GM18858 (cell line): Measurements from ENCODE around the gene GALR3.

Source experiments
- ATAC-seq: cut with Tn5 transposase; IDR thresholded peaks from one replicate; pipeline ENCODE4 v1.9.1; 2021; ENCODE audit not compliant: unreplicated experiment

GALR3 gene

DNA sequence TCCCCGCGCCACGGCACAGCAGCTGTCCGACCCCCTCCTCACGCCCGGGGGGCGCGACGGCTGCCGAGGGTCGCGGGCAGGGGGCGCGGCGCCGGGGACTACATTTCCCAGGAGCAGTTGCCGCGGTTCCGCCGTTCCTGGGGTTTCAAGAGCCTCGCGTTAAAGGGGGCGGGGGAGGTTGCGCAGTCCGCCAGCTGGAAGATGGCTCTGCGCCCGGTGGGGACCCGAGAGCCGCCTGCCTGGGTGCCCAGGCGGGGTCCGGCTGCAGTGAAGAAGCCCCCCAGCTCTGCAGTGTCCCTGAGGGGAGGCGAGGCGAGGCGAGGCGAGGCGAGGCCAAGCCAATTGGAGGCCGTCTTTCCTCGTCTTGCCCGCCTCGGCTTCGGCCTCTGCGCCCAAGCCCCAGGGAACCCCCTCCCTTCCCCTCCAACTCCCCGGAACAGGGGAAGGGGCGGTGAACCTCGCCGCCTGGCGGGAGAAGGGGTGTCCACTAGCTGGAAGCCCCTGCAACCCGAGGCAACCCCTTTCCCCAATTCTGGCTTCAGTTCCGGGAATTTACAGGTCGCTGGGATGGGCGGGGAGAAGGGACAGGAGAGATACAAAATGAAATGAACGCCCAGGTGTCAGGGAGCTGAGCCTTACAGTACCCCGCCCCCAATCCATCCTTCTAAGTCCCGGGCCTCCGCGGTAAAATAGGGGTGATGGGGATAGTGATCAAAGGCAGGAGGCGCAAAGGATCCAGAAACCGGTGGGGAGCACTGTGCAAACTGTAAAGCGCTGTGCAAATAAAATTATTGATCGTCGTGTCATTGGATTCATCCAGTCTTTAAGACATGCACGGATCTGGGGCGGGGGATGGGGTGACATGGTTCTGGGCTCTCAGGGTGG is 20.6 kb upstream of the GALR3 start:
- ATAC-seq: no peak

GRCh38 chr22:37803195-37803638 is 20.0 kb upstream of the GALR3 start:
- no peak for ATAC-seq

DNA sequence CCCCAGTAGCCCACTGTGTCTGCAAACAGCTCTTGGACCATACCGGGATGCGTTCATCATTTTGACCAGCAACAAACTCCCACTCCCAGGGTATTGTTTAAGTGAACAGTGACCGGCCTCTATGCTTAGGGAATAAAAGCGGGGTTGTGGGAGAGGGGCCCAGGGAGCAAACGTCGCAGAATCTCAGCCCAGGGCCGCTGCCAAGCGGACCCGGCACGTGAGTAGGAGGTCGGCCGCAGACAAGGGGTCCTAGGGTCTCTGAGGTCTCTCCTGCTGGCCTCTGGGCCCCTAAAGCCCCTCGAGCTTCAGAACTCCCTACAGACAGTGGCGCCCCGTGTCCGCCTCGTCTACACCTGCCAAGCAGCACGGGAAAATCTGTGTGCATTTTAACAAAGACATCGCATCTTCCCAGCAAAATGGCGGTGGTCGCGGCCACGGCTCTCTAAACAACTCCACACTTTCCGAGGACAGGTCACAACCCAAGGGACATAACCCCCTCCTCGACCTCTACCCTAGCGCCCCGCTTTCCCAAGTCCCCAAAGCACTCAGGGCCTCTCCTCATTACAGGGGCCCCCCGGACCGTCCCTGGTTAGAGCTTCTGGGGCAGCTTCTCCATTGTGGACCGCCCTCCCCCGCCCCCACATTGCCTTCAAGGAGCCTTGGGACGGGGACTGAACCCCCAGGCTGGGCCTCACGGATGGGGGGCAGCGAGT is 19.4 kb upstream of the GALR3 start:
- ATAC-seq: no peak

- ATAC-seq: no peak
These were observed 18.8 kb upstream of the GALR3 start for GRCh38 chr22:37804352-37804880.

DNA sequence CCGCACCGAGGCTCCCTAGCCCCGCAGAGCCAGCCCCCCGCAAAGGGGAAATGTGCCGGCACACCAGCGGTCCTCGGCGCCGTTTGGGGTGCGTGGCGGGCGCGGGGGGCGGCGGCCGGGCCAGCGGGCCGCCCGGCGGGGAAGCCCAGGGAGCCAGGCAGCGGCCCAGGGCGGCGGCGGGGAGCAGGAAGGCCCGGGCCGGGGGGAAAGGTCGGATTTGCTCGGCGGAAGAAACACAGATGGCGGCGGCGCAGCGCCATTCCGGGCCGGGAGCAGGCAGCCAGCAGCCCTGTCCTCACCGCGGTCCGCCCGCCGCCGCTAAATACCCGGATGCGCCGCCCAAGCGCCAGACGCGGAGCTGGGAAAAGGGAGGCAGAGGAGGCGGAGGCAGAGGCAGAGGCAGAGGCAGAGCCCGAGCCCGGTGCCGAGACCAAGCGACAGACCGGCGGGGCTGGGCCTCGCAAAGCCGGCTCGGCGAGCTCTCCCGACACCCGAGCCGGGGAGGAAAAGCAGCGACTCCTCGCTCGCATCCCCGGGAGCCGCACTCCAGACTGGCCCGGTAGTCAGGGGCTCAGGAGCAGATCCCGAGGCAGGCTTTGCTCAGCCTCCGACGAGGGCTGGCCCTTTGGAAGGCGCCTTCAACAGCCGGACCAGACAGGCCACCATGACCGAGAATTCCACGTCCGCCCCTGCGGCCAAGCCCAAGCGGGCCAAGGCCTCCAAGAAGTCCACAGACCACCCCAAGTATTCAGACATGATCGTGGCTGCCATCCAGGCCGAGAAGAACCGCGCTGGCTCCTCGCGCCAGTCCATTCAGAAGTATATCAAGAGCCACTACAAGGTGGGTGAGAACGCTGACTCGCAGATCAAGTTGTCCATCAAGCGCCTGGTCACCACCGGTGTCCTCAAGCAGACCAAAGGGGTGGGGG is 18.0 kb upstream of the GALR3 start:
- ATAC-seq: no peak

DNA sequence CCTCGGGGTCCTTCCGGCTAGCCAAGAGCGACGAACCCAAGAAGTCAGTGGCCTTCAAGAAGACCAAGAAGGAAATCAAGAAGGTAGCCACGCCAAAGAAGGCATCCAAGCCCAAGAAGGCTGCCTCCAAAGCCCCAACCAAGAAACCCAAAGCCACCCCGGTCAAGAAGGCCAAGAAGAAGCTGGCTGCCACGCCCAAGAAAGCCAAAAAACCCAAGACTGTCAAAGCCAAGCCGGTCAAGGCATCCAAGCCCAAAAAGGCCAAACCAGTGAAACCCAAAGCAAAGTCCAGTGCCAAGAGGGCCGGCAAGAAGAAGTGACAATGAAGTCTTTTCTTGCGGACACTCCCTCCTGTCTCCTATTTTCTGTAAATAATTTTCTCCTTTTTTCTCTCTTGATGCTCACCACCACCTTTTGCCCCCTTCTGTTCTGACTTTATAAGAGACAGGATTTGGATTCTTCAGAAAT is 17.3 kb upstream of the GALR3 start:
- no peak for ATAC-seq

GRCh38 chr22:37806409-37807333 is 16.5 kb upstream of the GALR3 start:
- no peak for ATAC-seq

DNA sequence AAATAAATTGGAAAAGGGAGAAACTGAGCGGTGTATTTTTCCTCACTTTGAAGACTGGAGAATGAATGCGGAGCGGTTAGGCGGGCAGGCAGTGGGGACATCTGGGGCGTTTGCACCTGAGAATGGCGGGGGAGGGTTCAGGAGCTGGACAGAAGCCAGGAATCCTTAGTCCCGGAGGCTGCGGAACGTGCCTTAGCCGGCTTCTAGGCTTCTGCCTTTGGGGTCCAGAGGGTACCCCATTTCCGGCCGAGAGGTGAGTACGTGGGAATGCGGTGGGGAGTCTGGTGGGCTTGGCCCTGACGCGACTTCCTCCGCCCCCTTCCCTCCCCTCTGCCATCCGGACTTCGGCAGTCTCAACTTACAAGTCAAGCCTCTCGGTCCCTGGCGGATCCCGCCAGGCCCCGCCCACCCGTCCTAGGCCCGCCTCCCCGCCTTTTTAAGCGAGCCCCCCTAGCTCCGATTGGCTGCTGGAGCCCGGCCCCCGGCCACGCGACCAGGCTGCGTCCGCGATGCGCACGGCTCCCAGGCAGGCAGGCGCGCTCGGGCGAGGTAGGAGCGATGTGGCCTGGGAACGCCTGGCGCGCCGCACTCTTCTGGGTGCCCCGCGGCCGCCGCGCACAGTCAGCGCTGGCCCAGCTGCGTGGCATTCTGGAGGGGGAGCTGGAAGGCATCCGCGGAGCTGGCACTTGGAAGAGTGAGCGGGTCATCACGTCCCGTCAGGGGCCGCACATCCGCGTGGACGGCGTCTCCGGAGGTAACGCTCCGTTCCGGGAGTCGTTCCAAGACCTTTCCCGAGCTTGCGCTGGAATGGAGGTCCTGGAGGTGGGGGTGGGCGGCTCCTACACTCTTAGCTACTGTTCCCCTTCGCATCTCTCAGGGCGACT is 15.5 kb upstream of the GALR3 start, which contains the start of gene GCAT:
Gene GCAT (plus strand): TSS at position 525 of the 884 bp plus-strand sequence. CDS start 34 bp downstream, at position 559.
- ATAC-seq: no peak

GRCh38 chr22:37808294-37808657 is 14.9 kb upstream of the GALR3 start:
- no peak for ATAC-seq

GRCh38 chr22:37809672-37810333 is 13.4 kb upstream of the GALR3 start:
- ATAC-seq: no peak

DNA sequence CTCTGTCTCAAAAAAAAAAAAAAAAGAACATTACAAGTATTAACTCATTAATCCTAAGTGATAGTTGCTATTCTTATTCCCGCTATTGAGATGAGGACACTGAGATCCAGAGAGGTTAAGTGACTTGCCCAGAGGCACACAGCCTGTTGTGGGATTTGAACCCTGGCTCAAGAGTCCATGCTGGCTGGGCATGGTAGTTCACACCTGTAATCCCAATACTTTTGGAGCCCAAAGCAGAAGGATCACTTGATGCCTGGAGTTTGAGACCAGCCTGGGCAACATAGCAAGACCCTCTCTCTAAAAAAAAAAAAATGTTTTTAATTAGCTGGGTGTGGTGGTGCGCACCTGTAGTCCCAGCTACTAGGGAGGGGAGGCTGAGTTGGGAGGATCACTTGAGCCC is 11.3 kb upstream of the GALR3 start:
- ATAC-seq: no peak

GRCh38 chr22:37812869-37813678 is 10.1 kb upstream of the GALR3 start:
- ATAC-seq: no peak

DNA sequence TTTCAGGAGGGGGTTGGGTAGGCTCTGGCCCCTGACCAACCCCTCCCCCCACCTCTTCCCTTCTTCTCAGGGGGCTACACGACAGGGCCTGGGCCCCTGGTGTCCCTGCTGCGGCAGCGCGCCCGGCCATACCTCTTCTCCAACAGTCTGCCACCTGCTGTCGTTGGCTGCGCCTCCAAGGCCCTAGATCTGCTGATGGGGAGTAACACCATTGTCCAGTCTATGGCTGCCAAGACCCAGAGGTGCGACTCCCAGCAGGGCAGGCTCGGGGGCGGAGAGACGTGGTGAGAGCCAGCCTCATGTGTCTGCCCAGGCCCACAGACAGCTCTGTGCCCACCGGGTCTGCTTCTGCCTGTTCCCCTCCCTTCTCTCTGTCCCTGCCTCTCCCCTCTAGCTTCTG is 7.6 kb upstream of the GALR3 start:
- no peak for ATAC-seq

DNA sequence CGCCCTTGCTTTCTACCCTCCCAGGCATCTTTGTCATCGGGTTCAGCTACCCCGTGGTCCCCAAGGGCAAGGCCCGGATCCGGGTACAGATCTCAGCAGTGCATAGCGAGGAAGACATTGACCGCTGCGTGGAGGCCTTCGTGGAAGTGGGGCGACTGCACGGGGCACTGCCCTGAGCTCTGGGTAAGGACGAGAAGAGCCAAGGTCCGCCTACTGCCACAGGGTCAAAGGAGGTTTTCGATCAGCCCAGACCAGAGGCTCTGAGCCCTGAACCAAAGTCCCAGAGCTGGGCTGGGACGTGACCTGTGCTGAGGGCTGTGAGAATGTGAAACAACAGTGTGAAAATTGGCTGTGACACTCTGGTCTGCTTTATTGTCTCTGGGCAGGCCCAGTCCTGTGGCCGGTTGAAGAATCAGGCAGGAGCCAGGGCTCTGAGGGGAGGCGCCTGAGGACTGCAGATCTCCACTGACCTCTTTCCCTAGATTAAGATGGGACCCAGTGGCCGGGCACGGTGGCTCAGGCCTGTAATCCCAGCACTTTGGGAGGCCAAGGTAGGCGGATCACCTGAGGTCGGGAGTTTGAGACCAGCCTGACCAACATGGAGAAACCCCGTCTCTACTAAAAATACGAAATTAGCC is 6.5 kb upstream of the GALR3 start:
- ATAC-seq: no peak

DNA sequence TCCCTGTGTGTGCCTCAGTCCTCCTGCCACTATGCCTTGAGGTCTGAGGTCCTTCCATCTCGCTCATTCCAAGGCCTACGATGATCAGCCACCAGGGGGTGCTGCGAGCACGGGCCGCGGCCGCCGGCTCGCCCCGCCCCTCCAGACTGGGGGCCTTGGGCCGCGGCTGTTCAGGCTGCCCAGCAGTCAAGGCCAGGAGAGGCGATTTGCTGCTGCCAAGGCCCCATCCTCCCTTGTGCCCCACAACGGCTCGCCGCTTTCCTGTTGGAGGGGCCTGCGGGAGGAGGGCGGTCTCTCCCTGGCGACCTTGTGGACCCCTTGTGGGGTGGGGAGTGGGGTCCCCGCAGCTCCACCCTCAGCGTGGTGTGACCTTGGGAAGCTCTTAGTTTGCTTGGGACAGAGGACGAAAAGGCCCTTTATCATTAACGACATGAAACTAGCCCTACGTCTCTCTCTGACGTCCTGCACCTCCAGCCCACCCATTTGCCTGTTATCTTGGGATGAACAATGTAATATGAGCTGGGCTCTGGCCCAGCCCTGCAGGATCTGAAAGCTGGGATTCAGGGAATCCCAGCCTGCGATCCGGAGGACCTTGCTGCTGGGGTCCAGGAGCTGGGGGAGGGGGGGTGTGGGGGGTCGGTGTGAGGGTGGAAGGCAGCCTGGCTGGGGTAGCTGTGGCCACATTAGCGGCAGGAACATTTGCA is 5.3 kb upstream of the GALR3 start:
- ATAC-seq: no peak

DNA sequence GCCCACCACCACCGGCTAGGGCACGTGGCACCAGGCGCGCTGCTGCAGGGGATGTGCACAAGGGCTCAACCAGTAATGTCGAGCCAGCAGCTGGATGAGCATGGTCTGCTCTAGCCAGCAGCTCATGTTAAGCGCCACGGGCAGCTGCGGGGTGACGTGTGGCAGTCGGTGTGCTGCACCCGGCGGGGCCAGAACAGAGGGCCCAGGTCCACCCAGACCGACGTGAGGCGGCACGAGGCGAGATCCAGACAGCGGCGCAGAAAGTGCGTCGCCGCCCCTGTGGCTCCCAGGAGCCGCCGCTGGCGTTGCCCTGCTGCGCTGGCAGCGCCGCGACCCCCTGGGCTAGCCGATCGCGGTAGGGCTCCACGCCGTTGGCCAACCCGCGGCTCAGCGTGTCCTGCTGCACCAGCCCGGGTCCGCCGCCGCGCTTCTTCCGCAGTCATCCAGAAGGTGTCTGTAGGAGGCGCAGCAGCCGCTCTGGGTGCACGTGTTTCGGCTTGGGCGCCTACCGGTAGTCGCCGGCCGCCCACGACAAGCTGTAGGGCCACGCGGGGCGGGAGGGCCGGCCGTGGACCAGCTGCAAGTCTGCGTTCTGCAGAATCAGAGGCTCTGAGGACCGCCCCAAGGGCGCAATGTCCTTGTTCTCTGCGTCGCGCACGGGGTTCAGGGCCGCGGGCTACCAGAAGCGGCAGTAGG is 4.6 kb upstream of the GALR3 start:
- no peak for ATAC-seq
